ENCODE results near the gene EXOC3L1. TPM values are rescaled to one million over a fixed set of nuclear protein-coding genes. Genes with fewer than 3 reads are reported as not detected.

The EXOC3L1 gene
- total RNA-seq, 2 experiments from 2014 or later: not detected

DNA sequence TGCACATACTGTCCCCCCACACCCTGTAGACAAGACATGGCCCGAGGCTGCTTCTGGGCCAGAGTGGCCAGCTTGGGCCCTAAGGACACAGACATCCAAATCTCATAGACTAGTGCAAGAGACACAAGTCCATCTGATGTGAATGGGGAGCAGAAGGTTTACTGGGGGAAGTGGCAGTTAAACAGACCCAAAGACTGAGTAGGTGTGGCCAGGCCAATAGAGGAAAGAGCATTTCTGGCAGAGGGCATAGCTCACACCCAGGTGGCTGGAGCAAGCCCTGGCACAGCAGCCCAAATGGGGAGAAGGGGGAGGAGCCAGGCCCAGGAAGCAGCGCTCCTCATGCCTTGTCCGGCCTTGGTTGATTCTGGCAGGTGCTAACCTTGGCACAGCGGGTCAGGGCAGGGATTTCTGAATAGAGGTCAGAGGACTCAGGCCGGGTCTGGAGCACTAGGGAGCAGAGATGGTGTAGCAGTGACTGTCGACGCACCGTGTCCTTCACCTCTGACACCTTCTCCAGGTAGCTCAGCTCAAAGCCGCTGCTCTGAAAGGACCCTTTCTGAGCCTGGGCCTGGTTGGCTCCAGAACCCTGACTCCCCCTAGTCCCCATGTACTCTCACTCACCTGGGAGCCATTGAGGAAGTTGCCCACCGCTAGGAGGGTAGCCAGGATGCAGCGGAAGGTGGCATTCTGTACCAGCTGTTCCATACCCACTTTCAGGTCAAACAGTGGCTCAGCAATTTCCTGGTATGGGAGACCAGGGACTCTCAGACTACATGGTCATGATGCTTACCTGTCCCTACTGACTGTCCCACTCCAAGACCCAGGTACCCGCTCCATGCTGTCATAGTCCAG, 41.1 kb upstream of the EXOC3L1 start:
- BruUV-seq (replicated peaks): no TSS peak
- peaks cover 55% of the 10 kb centered on the region for H3K36me3 ChIP-seq (ENCODE audit: insufficient read depth, low read length)
- peaks cover 16% of the 10 kb centered on the region for H3K4me1 ChIP-seq (ENCODE audit: insufficient read depth, low read length, poor library complexity, severe bottlenecking)
- no peak overlapping the region for H2AFZ ChIP-seq (ENCODE audit: low read length)
- no peak overlapping the region for H3K4me3 ChIP-seq (ENCODE audit: low read depth, low read length, poor library complexity, severe bottlenecking)
- H3K27ac ChIP-seq (ENCODE audit: low read depth, low read length, poor library complexity, severe bottlenecking): no peak overlapping the region
- peaks cover 13% of the 10 kb centered on the region for H3K79me2 ChIP-seq (ENCODE audit: insufficient read depth, low read depth, low read length)
- no peak for DNase-seq (ENCODE audit: low spot score)
- POLR2A ChIA-PET: interaction anchor here (1.3 kb wide), 1 partner anchor 14 kb away, joined by 3 read pairs; no protein-coding TSS in a partner anchor
- no peaks in the 10 kb centered on the region for H4K20me1 ChIP-seq (ENCODE audit: insufficient read depth, low read length)
- intact Hi-C loops (cut with micrococcal nuclease; ENCODE audit: unreplicated experiment): no loop called here
- H3K4me2 ChIP-seq (ENCODE audit: low read length): no peak overlapping the region
- CTCF ChIA-PET (ENCODE audit: unreplicated experiment): no interaction called here
- no peaks in the 10 kb centered on the region for H3K9me3 ChIP-seq (ENCODE audit: low read length)
- TF ChIP-seq, protein P1, sequence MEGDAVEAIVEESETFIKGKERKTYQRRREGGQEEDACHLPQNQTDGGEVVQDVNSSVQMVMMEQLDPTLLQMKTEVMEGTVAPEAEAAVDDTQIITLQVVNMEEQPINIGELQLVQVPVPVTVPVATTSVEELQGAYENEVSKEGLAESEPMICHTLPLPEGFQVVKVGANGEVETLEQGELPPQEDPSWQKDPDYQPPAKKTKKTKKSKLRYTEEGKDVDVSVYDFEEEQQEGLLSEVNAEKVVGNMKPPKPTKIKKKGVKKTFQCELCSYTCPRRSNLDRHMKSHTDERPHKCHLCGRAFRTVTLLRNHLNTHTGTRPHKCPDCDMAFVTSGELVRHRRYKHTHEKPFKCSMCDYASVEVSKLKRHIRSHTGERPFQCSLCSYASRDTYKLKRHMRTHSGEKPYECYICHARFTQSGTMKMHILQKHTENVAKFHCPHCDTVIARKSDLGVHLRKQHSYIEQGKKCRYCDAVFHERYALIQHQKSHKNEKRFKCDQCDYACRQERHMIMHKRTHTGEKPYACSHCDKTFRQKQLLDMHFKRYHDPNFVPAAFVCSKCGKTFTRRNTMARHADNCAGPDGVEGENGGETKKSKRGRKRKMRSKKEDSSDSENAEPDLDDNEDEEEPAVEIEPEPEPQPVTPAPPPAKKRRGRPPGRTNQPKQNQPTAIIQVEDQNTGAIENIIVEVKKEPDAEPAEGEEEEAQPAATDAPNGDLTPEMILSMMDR (conservative IDR thresholded peaks at IDR 0.05; ENCODE audit: low read length): no peak
- no peak for TF ChIP-seq EZH2phosphoT487 (IDR thresholded peaks at IDR 0.05; ENCODE audit: borderline replicate concordance, low read depth, low read length)
- no peaks in the 10 kb centered on the region for H3K9me2 ChIP-seq (ENCODE audit: insufficient read depth, low read length)

DNA sequence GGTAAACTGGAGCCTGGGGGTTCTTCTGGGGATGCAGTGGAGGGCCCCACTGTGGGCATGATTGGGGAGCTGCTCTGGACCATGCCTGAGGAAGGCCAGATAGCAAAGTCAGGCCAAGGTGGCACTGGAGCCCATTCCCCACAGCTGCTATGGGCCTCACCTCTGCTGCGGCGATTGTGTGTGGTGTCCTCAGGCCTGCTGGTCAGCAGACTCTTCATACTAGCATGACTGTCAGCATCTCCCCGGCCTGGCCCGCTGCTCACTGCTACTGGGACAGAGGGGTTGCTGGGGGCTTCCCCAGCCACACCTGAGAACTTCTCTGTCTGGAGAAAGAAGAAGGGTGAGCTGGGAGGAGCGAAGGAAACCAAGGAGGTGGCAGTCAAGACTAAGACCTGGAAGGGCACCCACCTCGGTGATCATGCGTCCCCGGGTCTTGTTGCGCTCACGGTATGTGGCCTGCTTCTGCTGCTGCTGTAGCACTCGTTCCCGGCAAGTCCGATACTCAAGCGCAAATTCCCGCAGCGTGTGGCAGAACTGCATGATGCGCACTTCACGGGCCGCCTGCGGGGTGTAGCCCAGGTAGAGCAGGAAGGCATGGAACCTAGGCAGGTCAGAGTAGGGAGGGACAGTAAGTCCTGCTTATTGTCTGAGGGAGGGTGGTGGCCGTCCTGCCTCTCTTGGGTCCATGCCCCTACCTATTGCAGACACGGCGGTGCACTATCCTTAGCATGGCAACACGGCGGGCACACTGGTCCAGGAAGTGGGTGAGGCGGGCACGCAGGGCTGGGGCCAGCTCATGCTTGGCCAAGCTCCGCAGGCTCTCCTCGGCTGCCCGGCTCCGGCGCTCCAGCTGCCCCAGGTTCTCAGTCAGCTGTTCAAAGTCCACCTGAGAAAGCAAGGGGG, 40.2 kb upstream of the EXOC3L1 start:
- no peaks in the 10 kb centered on the region for H4K20me1 ChIP-seq (ENCODE audit: insufficient read depth, low read length)
- no peak overlapping the region for H2AFZ ChIP-seq (ENCODE audit: low read length)
- TF ChIP-seq, protein P1 (conservative IDR thresholded peaks at IDR 0.05; ENCODE audit: low read length): no peak
- no peak for TF ChIP-seq EZH2phosphoT487 (IDR thresholded peaks at IDR 0.05; ENCODE audit: borderline replicate concordance, low read depth, low read length)
- POLR2A ChIA-PET: interaction anchor here (1.3 kb wide), 1 partner anchor 15 kb away, joined by 3 read pairs; no protein-coding TSS in a partner anchor
- H3K4me2 ChIP-seq (ENCODE audit: low read length): no peak overlapping the region
- no peaks in the 10 kb centered on the region for H3K9me3 ChIP-seq (ENCODE audit: low read length)
- BruUV-seq (replicated peaks): no TSS peak
- H3K79me2 ChIP-seq (ENCODE audit: insufficient read depth, low read depth, low read length): peaks cover 13% of the 10 kb centered on the region
- CTCF ChIA-PET (ENCODE audit: unreplicated experiment): no interaction called here
- H3K27ac ChIP-seq (ENCODE audit: low read depth, low read length, poor library complexity, severe bottlenecking): no peak overlapping the region
- intact Hi-C loops (cut with micrococcal nuclease; ENCODE audit: unreplicated experiment): loop anchor here (5.0 kb wide), 1 partner anchor 213 kb away; no protein-coding TSS in a partner anchor
- no peak overlapping the region for H3K4me3 ChIP-seq (ENCODE audit: low read depth, low read length, poor library complexity, severe bottlenecking)
- H3K9me2 ChIP-seq (ENCODE audit: insufficient read depth, low read length): no peaks in the 10 kb centered on the region
- DNase-seq (ENCODE audit: low spot score): no peak
- peaks cover 50% of the 10 kb centered on the region for H3K36me3 ChIP-seq (ENCODE audit: insufficient read depth, low read length)
- H3K4me1 ChIP-seq (ENCODE audit: insufficient read depth, low read length, poor library complexity, severe bottlenecking): peaks cover 18% of the 10 kb centered on the region

All from OCI-LY7 (cell line).